ENCODE data around the gene STK32B.

DNA sequence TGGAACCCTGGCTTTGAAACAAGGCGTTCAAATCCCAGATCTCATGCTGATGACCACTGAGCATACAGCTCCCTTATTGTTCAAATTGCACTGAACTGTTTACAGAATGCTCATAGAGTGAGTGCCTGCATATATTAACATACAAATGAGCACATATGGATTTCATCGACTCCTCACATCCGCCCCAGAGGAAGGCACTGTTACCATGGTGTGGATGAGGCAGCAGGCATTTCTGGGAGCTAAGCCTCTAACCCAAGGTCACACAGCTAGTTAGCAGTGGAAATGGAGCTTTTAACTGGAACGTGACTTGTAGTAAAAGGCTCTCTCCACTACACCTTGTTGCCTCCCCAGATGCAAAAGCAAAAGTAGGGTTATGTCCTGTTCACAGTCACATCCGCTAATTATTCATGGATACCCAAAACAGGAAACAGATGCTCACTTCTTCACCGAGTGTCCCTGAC, 289.7 kb downstream of the STK32B start:
- TF ChIP-seq RAD21 (IDR thresholded peaks at IDR 0.05; ENCODE audit: low read depth), result no peak
- TF ChIP-seq CEBPB (IDR thresholded peaks at IDR 0.05), result no peak
- no peak for TF ChIP-seq NFIC (IDR thresholded peaks at IDR 0.05)
- TF ChIP-seq CREB1 (IDR thresholded peaks at IDR 0.05; ENCODE audit: low read depth), result no peak
- no peak for TF ChIP-seq ZBTB7A (IDR thresholded peaks at IDR 0.05; ENCODE audit: low read depth)
- no peak for TF ChIP-seq EGR1 (IDR thresholded peaks at IDR 0.05)

Data from Ishikawa (cell line).